Activated naive CD4-positive, alpha-beta T cell treated with anti-CD3 and anti-CD28 coated beads, Interleukin-2, amount 50 U/mL, for 24 hours (primary cell): Measurements from ENCODE around the gene TMEFF1.
"Not testable (repeated sequence)": the region's sequence is repeated elsewhere in the genome, so short reads cannot be mapped to it uniquely, and the experiment has no call there.

ENCODE experiments used
- H3K27ac Mint-ChIP-seq: one replicate; pipeline ENCODE4 v1.8.0; 2021; ENCODE audit warnings: mild to moderate bottlenecking, mixed read lengths
- H3K27me3 Mint-ChIP-seq: one replicate; pipeline ENCODE4 v1.8.0; 2021; ENCODE audit warnings: mixed read lengths
- H3K36me3 Mint-ChIP-seq: one replicate; pipeline ENCODE4 v1.8.0; 2021; ENCODE audit warnings: mixed read lengths
- H3K4me1 Mint-ChIP-seq: one replicate; pipeline ENCODE4 v1.8.0; 2021; ENCODE audit warnings: mixed read lengths
- H3K4me3 Mint-ChIP-seq: one replicate; pipeline ENCODE4 v1.8.0; 2021; ENCODE audit warnings: mild to moderate bottlenecking, mixed read lengths
- H3K9me3 Mint-ChIP-seq: one replicate; pipeline ENCODE4 v1.8.0; 2021; ENCODE audit warnings: mixed read lengths

Gene TMEFF1

DNA sequence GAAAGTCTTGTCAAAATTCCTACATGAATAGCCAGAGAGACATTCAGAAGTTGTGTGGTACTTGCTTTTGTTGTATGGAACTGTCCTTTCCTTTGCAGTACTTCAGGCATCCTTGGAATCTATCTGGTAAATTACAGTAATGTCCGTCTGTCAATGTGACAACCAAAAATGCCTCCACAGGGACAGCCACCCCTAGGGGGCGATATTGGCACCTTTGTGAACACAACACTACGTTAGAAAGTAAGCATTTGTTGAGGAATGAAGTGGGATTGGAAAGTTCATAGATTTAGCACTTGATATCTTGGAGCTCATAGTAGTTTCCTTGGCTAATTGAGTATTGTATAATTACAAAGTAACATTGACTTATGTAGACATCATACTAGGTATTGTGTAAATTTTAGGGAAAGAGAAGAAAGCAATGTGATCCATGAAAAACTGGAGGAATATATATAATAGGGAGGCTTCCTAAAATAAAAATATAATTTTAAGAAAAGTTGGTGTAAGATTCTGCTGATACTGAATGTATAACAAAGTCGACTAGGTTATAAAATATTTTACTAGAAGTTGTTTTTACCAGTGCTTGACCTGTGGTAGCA is 32.7 kb downstream of the TMEFF1 start:
- H3K36me3 Mint-ChIP-seq: peaks cover 8% of the 10 kb centered on the region
- peaks cover under 1% of the 10 kb centered on the region for H3K9me3 Mint-ChIP-seq
- H3K27ac Mint-ChIP-seq: no peak overlapping the region
- no peak overlapping the region for H3K4me3 Mint-ChIP-seq
- H3K4me1 Mint-ChIP-seq: no peaks in the 10 kb centered on the region
- H3K27me3 Mint-ChIP-seq: no peaks in the 10 kb centered on the region

DNA sequence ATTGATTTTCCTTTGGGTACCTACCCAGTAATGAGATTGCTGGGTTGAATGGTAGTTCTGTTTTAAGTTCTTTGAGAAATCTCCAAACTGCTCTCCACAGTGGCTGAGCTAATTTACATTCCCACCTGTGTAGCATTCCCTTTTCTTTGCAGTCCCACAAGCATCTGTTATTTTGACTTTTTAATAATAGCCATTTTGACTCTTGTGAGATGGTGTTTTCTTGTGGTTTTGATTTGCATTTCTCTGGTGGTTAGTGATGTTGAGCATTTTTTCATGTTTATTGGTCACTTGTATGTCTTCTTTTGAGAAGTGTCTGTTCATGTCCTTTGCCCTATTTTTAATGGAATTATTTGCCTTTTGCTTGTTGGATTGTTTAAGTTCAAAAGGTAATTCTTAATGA is 34.4 kb downstream of the TMEFF1 start:
- H3K36me3 Mint-ChIP-seq, H3K27ac Mint-ChIP-seq, H3K4me3 Mint-ChIP-seq, H3K4me1 Mint-ChIP-seq, H3K9me3 Mint-ChIP-seq, H3K27me3 Mint-ChIP-seq: not testable (repeated sequence)

DNA sequence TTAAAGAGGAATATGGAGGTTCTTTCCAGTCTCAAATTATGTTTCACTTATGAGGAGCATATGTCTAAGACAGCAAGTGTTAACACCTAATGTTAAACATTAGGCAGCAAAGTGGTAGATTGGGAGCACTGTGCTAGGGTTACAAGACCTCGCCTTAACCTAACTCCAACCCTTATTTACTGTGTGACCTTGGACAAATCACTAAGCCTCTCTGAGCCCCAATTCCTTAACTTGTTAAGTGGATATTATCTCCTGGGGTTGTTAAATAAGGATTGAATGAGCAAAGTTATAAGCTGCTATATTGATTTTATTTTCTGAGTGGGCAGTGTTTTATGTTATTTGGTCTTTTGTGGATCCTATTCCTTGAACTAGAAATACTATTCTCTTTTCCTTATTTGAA is 38.3 kb downstream of the TMEFF1 start:
- Mint-ChIP-seq H3K27ac (no peak overlapping the region), H3K27me3 (no peaks in the 10 kb centered on the region), H3K9me3 (peaks cover 5% of the 10 kb centered on the region), H3K36me3 (peaks cover 5% of the 10 kb centered on the region), H3K4me1 (no peaks in the 10 kb centered on the region), H3K4me3 (no peak overlapping the region)

DNA sequence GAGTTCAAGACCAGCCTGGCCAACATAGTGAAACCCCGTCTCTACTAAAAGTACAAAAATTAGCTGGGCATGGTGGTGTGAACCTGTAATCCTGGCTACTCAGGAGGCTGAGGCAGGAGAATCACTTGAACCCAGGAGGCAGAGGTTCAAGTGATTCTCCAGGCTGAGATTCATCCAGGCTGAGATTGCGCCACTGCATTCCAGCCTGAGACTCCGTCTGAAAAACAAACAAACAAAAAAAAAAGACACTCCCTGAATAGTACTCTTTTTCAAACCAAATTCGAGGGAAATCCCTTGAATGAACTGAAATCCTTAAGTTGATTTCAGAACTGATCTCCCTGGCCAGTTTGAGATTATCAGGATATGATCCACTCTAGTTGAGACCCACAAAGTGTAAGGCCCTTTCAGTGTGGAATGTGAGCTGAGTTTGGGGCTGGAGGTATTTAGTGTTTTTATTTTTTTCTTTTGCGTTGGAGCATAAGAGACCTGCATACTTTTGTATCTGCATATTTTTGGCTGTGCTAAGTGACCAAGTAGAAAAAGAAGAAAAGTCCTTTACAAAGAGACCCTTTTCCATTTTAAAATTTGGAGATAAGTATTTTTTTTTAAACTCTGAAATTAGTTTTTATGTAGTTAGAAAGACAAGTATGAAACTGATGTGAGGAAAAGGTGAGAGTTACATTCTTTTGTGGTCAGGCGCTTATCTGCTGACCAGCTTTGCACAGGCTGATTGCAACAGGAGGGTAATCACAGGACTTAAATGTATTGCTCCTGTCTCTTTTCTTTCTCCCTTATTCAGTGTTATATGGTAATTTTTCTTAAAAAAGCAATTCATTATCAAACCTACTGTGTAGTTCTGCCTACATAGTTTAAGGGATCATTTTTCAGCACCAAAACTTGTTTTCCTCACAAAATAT is 42.9 kb downstream of the TMEFF1 start:
- H3K27me3 Mint-ChIP-seq: no peaks in the 10 kb centered on the region
- no peak overlapping the region for H3K4me3 Mint-ChIP-seq
- no peak overlapping the region for H3K27ac Mint-ChIP-seq
- H3K36me3 Mint-ChIP-seq: no peaks in the 10 kb centered on the region
- H3K9me3 Mint-ChIP-seq: peaks cover 2% of the 10 kb centered on the region
- H3K4me1 Mint-ChIP-seq: no peaks in the 10 kb centered on the region

DNA sequence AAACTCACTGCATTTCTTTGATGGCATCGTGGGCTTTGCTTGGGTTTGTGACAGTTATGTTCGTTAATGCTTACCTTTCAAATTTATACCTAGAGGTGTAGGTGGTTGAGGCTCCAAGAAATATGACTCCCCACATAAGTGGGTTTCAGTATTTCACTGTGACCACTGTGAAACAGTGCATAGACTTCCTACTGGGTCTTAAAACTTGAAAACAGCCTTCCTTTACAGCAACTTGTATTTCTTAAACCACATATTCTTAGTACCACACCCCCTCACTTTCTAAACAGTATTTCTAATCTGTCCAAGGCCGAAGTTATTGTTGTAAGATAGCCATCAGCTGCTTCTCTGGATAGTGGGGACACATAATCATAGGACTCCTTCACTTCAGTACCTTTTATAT is 48.3 kb downstream of the TMEFF1 start:
- Mint-ChIP-seq H3K27me3 (no peaks in the 10 kb centered on the region), H3K9me3 (peaks cover 1% of the 10 kb centered on the region), H3K4me3 (no peak overlapping the region), H3K27ac (no peak overlapping the region), H3K36me3 (peaks cover 3% of the 10 kb centered on the region), H3K4me1 (no peaks in the 10 kb centered on the region)

DNA sequence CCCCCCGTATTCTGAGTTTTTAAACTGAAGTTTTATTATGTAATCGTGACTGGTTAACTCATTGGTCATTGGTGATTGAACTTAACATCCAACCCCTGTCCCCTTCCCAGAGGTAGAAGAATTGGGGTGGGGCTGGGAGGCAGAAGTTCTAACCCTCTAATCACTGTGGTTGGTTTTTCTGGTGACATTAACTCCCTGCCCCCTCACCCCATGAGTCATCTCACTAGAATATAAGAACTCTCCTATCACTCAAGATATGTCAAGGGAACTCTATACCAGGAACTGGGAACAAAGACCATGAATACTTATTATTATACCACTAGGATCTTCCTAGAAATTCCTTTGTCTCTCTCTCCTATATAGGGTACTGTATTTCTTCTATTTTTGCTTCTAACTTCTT is 52.6 kb downstream of the TMEFF1 start:
- Mint-ChIP-seq H3K4me3 (no peak overlapping the region), H3K36me3 (peaks cover 4% of the 10 kb centered on the region), H3K9me3 (peaks cover 4% of the 10 kb centered on the region), H3K27ac (no peak overlapping the region), H3K27me3 (no peaks in the 10 kb centered on the region), H3K4me1 (no peaks in the 10 kb centered on the region)

DNA sequence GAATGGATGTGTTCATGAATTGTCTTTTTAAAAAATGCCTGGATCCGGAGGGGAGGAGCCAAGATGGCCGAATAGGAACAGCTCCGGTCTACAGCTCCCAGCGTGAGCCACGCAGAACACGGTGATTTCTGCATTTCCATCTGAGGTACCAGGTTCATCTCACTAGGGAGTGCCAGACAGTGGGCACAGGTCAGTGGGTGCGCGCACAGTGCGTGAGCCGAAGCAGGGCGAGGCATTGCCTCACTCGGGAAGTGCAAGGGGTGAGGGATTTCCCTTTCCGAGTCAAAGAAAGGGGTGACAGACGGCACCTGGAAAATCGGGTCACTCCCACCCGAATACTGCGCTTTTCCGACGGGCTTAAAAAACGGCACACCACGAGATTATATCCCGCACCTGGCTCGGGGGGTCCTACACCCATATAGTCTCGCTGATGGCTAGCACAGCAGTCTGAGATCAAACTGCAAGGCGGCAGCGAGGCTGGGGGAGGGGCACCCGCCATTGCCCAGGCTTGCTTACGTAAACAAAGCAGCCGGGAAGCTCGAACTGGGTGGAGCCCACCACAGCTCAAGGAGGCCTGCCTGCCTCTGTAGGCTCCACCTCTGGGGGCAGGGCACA is 54.3 kb downstream of the TMEFF1 start:
- H3K36me3 Mint-ChIP-seq, H3K9me3 Mint-ChIP-seq, H3K27ac Mint-ChIP-seq, H3K27me3 Mint-ChIP-seq, H3K4me1 Mint-ChIP-seq, H3K4me3 Mint-ChIP-seq: not testable (repeated sequence)

DNA sequence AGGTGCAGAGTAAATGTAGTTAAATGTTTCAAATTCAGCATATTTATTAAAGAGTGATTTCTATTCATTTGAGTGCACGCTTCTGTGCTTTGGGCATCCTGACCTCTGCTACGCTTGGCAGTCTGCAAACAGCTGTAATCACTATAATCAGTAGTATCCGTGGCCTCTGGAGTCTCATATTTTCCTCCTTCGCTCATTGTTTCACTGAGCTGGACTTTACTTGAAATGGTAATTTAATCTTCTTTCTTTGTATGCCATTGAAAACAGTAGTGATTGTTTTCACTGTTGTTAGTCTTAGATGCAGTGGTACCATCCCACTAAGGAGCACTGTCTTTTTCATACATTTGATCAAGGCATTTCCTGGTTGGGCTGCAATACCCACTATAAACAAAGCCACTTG is 61.5 kb downstream of the TMEFF1 start:
- Mint-ChIP-seq H3K4me1 (no peaks in the 10 kb centered on the region), H3K36me3 (no peaks in the 10 kb centered on the region), H3K9me3 (no peaks in the 10 kb centered on the region), H3K27ac (no peak overlapping the region), H3K27me3 (no peaks in the 10 kb centered on the region), H3K4me3 (no peak overlapping the region)

DNA sequence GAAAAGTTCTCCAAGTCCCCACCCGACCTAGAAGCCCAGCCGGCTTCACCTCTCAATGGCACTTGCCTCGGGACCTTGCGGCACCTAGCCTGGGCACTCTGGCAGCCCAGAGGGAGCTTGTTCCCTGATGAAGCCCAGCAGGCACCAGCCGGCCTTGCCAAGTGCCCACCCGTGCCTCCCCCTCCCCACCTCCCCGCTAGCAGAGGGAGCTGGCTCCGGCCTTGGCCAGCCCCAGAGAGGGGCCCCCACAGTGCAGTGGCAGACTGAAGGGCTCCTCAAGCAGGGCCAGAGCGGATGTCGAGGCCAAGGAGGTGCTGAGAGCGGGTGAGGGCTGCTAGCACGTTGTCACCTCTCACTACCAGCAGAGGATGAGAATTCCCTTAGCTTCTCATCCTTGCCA is 67.4 kb downstream of the TMEFF1 start:
- no peak overlapping the region for H3K27ac Mint-ChIP-seq
- H3K4me3 Mint-ChIP-seq: no peak overlapping the region
- H3K36me3 Mint-ChIP-seq: peaks cover 4% of the 10 kb centered on the region
- no peaks in the 10 kb centered on the region for H3K27me3 Mint-ChIP-seq
- no peaks in the 10 kb centered on the region for H3K9me3 Mint-ChIP-seq
- no peaks in the 10 kb centered on the region for H3K4me1 Mint-ChIP-seq

DNA sequence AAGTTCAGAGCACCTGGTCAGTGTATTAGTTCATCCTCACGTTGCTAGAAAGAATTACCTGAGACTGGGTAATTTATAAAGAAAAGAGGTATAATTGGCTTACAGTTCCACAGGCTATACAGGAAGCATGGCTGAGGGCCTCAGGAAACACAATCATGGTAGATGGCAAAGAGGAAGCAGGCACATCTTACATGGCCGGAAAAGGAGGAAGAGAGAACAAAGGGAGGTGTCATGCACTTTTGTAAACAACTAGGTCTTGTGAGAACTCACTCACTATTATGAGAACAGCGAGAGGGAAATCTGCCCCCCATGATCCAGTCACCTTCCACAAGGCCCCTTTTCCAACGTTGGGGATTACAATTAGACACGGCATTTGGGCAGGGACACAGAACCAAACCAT is 76.1 kb downstream of the TMEFF1 start:
- H3K27me3 Mint-ChIP-seq: no peaks in the 10 kb centered on the region
- no peak overlapping the region for H3K4me3 Mint-ChIP-seq
- no peaks in the 10 kb centered on the region for H3K9me3 Mint-ChIP-seq
- peaks cover 4% of the 10 kb centered on the region for H3K36me3 Mint-ChIP-seq
- no peaks in the 10 kb centered on the region for H3K4me1 Mint-ChIP-seq
- no peak overlapping the region for H3K27ac Mint-ChIP-seq

DNA sequence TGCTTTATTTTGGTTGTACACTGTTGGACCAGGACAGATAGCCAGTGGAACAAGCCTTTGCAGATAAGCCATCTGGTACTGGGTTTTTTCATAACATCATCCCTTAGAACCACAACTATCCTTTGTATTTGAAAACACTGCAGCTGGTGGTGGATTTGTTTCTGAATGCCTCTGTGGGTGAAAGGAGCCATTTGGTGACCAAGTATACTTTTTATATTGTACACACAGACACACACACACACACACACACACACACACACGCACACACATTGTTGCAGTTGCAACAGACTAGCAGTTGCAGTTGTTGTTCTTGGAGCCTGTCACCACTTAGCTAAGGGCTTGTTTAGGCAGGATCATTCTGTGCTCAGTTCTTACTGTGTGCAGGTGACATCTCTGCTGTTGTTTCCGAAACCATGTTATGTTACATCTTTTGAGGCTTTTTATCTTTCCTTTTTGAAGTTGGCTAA is 82.0 kb downstream of the TMEFF1 start:
- H3K9me3 Mint-ChIP-seq: no peaks in the 10 kb centered on the region
- H3K4me1 Mint-ChIP-seq: no peaks in the 10 kb centered on the region
- H3K4me3 Mint-ChIP-seq: no peak overlapping the region
- H3K27me3 Mint-ChIP-seq: no peaks in the 10 kb centered on the region
- H3K27ac Mint-ChIP-seq: no peak overlapping the region
- H3K36me3 Mint-ChIP-seq: no peaks in the 10 kb centered on the region

DNA sequence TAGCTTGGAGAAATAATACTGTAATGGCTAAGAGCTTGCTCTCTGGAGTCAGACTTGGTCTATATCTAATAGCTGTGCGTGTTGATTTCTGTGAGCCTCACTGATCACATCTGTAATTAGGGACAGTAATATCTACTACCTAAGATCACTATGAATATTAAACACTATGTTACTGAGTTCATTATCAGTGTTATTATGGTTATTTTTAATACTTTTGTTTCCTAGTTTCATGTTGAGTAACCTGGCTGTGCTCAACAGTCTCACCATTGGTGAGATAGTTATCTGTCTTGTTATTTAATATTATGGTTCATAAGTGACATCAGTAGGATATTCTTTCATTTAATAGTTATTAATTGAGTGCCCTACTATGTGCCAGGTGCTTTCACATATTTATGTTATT is 82.5 kb downstream of the TMEFF1 start:
- H3K4me3 Mint-ChIP-seq: no peak overlapping the region
- H3K27ac Mint-ChIP-seq: no peak overlapping the region
- no peaks in the 10 kb centered on the region for H3K9me3 Mint-ChIP-seq
- no peaks in the 10 kb centered on the region for H3K4me1 Mint-ChIP-seq
- no peaks in the 10 kb centered on the region for H3K36me3 Mint-ChIP-seq
- H3K27me3 Mint-ChIP-seq: no peaks in the 10 kb centered on the region

DNA sequence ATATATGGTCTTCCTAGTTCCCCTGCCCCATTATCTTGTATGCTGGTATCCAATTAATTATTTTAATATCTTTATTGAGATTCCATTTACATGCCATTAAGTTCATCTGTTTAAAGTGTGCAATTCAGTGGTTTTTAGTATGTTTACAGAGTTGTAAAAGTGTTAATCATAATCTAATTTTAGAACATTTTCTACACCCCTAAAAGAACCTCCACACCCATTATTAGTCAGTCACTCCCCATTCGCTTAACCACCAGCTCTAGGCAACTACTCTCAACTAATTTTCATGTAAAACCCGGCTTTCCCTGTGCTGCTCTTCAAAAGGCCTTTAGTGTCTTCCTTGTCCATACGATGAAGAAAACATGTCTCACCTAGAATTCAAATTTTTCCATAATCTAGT is 84.1 kb downstream of the TMEFF1 start:
- Mint-ChIP-seq H3K4me1 (no peaks in the 10 kb centered on the region), H3K4me3 (no peak overlapping the region)

DNA sequence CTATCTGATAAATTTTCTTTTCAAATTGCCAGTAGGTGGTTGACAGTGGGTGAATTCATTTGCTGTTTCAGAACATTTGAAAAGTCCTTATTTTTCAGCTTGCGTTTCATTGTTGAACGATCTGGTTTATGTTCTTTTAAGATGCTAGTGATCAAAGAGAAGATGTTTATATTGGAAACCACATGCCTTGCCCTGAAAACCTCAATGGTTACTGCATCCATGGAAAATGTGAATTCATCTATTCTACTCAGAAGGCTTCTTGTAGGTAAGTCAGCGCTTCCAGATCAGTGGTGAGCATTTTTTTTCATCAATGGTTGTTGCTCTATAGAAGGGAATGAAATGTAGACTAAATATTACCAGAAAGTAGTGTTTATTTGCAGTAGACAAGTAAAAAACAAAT is 88.3 kb downstream of the TMEFF1 start:
- Mint-ChIP-seq H3K27ac (no peak overlapping the region), H3K4me3 (no peak overlapping the region), H3K4me1 (no peaks in the 10 kb centered on the region), H3K9me3 (no peaks in the 10 kb centered on the region), H3K27me3 (no peaks in the 10 kb centered on the region), H3K36me3 (no peaks in the 10 kb centered on the region)

More for the DNA sequence above, 84.1 kb downstream of the TMEFF1 start:
- H3K27me3 Mint-ChIP-seq: no peaks in the 10 kb centered on the region
- no peaks in the 10 kb centered on the region for H3K9me3 Mint-ChIP-seq
- no peaks in the 10 kb centered on the region for H3K36me3 Mint-ChIP-seq
- no peak overlapping the region for H3K27ac Mint-ChIP-seq

DNA sequence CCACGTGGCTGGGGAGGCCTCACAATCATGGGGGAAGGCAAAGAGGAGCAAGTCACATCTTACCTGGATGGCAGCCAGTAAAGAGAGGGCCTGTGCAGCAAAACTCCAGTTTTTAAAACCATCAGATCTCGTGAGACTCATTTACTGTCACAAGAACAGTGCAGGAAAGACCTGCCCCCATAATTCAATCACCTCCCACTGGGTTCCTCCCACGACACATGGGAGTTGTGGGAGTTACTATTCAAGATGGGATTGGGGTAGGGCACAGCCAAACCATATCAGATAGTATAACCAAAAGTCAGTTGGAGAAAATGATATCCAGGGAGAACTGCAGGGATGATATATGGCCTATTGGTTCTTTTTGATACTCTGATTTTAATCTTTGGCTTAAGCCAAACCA is 94.9 kb downstream of the TMEFF1 start:
- H3K27ac Mint-ChIP-seq: no peak overlapping the region
- H3K4me1 Mint-ChIP-seq: no peaks in the 10 kb centered on the region
- H3K4me3 Mint-ChIP-seq: no peak overlapping the region
- no peaks in the 10 kb centered on the region for H3K9me3 Mint-ChIP-seq
- H3K27me3 Mint-ChIP-seq: no peaks in the 10 kb centered on the region
- H3K36me3 Mint-ChIP-seq: peaks cover 2% of the 10 kb centered on the region

DNA sequence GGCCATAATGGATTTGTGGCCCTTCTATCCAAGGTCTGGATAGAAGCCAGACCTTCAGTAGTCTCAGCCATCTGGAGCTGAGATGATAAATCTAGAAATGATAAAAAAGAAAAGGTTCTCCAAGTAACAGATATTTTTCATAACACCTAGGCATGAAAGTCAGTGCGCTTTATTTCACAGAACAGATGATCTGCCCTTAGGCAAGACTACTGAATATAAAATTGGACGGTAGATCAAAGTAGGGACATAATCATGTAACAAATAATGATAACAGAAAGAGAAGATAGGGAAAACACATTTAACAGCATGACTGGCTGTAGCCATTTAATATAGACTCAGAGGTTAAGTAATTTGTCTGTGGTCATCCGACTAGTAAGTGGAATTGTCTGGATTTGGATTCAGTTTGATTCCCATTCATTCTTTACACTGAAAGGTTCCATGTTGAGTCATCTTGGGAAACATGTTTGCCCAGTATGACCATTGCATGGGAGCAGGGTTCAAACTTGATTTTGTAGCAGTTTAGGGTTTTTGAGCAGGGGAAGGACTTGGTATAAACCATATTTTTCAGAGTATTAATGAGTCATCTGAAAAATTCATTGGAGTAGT is 100.8 kb downstream of the TMEFF1 start:
- H3K4me1 Mint-ChIP-seq: no peaks in the 10 kb centered on the region
- H3K36me3 Mint-ChIP-seq: peaks cover 2% of the 10 kb centered on the region
- no peaks in the 10 kb centered on the region for H3K9me3 Mint-ChIP-seq
- no peak overlapping the region for H3K27ac Mint-ChIP-seq
- no peak overlapping the region for H3K4me3 Mint-ChIP-seq
- no peaks in the 10 kb centered on the region for H3K27me3 Mint-ChIP-seq
